Adrenal gland (tissue), 5 donors: ENCODE results near the gene HS3ST5.

Experiments used
- POLR2A ChIP-seq, 2 donors: fragments of 450-650 bp; IDR thresholded peaks; one replicate each; pipeline ENCODE4 v1.6.1; 2017; ENCODE audit warnings: antibody characterized with exemption in 2 of 2, mild to moderate bottlenecking in 2 of 2, moderate library complexity in 1 of 2
- TF ChIP-seq, protein P1 (sequence below), 6 experiments: fragments of 450-650 bp in 4 of 6; fragments of 200-600 bp in 2 of 6; sonication (generic) in 1 of 6; IDR thresholded peaks; 1 replicate in 5 of 6; 2 replicates in 1 of 6; pipeline versions ENCODE4 v1.5.1 to v1.8.0; 2016 to 2021; ENCODE audit warnings: antibody characterized with exemption in 6 of 6, mild to moderate bottlenecking in 2 of 6, moderate library complexity in 1 of 6
- donor health status: DM: no; HTN: no; CAD: no.

DNA sequence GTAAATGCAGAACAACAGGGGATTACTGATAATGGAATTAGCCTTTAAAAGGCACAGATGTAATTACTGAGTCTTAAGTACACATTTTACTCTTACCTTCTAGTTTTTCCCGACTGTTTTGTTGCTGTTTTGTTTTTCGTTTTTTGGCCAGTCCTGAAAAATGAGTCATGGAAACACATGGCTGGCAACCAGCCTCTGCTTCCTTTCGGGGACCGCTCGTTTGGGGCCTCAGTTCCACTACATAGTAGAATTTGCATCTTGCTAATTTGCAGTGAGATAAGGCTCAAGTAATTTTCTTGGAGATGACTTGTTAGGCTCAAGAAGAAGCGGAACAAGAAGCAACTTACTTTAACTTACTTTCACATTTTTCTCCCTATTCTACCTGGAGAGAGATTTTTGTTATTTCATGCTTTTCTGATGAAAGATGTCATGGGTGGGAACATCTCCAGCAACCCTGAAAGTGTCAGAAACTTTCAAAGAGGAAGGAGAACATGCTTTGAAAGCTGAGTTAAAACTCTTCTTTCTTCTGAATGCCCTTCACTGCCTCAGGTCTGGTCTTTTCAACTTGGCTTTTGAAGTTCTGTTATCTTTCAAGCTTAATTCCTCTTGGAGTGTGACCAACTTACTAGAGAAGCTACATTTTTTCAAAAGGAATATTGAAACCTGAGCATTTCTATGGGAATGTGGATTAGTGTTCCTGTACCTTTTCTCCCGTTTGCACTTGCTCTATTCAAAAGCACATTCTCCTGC is 300.4 kb downstream of the HS3ST5 start:
- TF ChIP-seq, protein P1, sequence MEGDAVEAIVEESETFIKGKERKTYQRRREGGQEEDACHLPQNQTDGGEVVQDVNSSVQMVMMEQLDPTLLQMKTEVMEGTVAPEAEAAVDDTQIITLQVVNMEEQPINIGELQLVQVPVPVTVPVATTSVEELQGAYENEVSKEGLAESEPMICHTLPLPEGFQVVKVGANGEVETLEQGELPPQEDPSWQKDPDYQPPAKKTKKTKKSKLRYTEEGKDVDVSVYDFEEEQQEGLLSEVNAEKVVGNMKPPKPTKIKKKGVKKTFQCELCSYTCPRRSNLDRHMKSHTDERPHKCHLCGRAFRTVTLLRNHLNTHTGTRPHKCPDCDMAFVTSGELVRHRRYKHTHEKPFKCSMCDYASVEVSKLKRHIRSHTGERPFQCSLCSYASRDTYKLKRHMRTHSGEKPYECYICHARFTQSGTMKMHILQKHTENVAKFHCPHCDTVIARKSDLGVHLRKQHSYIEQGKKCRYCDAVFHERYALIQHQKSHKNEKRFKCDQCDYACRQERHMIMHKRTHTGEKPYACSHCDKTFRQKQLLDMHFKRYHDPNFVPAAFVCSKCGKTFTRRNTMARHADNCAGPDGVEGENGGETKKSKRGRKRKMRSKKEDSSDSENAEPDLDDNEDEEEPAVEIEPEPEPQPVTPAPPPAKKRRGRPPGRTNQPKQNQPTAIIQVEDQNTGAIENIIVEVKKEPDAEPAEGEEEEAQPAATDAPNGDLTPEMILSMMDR (IDR thresholded peaks at IDR 0.05): no peak
- no peak for TF ChIP-seq POLR2A (IDR thresholded peaks at IDR 0.05)
